GM12873 (cell line): ENCODE results near the gene TRNT1.

Experiments
- TF ChIP-seq, protein P1 (sequence below): IDR thresholded peaks from 2 replicates; pipeline ENCODE4 v1.5.1; 2012; ENCODE audit warnings: low read depth, mild to moderate bottlenecking, moderate library complexity, low read length, control low read depth; ENCODE audit not compliant: insufficient read depth; ENCODE audit errors: missing control alignments

The TRNT1 gene

DNA sequence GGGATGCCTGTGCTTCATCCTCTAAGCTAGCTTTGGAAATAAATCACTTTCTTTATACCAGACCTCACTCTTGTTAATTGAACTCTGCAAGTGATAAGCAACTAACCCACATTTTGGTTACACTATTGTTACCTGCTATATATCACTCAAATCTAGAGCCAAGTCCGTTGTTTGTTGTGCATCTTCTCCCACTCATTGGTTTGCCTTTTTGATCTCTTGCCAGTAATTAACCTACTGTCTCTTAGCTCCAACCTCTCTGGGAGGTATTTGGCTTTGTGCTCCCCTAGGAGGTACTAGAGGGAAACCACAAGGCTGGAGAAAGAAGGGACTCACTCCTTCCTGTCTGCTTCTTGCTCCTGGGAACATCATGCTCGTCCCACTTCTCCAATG is 65.5 kb downstream of the TRNT1 start:
- TF ChIP-seq, protein P1, sequence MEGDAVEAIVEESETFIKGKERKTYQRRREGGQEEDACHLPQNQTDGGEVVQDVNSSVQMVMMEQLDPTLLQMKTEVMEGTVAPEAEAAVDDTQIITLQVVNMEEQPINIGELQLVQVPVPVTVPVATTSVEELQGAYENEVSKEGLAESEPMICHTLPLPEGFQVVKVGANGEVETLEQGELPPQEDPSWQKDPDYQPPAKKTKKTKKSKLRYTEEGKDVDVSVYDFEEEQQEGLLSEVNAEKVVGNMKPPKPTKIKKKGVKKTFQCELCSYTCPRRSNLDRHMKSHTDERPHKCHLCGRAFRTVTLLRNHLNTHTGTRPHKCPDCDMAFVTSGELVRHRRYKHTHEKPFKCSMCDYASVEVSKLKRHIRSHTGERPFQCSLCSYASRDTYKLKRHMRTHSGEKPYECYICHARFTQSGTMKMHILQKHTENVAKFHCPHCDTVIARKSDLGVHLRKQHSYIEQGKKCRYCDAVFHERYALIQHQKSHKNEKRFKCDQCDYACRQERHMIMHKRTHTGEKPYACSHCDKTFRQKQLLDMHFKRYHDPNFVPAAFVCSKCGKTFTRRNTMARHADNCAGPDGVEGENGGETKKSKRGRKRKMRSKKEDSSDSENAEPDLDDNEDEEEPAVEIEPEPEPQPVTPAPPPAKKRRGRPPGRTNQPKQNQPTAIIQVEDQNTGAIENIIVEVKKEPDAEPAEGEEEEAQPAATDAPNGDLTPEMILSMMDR = no peak

DNA sequence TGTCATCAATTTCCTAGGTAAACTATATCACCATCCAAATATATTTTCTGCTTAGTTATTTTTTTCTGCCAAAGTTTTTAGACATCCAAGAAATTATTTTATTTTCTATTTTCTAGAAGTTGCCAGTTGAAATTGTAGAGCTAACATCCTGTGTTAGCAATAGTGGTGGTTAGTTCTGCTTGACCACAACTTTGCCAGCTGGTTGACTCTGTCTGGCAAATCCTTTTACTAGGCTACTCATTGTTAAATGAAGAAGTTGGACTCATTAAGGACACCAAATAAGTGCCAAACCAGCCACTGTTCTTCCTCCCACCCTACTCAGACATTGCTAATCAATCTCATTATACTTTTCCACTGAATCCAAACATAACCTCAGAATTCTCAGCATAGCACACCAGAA is 68.1 kb downstream of the TRNT1 start:
- TF ChIP-seq, protein P1 = no peak

GRCh38 chr3:3196148-3196861 is 69.6 kb downstream of the TRNT1 start:
- TF ChIP-seq, protein P1 = peak; percentile 58
